Fibroblast of skin of back (primary cell): ENCODE measurements around the gene A1CF.

ENCODE experiments used
- DNase-seq: peaks from one replicate; pipeline ENCODE4 v3.0.0-alpha.2; 2013

A1CF gene

GRCh38 chr10:50861370-50861769, 24.1 kb downstream of the A1CF start:
- no peak for DNase-seq

DNA sequence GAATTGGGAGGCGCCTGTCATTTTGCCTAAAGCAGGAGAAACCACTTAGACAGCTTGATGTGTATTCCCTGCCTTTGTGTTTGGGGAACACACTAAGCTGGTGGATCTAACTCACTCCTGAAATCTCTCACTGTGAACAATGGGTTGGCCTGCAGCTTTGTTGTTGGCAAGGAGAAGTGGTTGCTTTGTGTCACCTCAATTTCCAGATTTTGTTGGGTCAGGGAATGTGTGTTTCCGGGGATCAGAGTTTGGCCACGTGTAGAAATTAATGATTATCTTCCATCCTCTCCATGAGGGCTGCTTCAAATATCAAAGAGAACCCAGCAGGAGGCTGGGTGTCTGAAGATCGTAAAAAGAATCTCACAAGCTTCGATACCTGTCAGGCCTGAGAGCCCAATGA, 27.8 kb downstream of the A1CF start:
- DNase-seq = no peak

- DNase-seq = no peak
Observed at GRCh38 chr10:50855461-50855860, 30.0 kb downstream of the A1CF start.

GRCh38 chr10:50855015-50855414, 30.4 kb downstream of the A1CF start:
- DNase-seq = no peak

DNA sequence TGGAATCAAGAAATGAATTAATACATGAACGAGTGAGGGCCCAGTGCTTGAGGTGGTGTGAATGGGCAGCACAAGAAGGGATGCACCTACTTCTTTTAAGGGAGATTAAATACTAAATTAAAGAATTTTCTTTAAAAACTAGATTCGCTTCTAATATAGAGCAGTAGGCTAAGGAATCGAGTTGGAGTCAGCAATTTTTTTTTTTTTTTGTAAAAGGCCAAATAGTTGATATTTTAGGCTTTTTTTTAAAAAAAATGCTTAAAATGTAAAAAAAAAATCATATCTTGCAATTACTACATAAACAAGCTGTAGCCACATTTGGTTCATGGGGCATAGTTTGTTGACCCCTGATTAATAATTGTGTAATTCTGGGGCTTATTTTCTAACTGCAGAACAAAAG, 31.9 kb downstream of the A1CF start:
- DNase-seq = no peak

GRCh38 chr10:50851884-50852671, 33.3 kb downstream of the A1CF start:
- no peak for DNase-seq

DNA sequence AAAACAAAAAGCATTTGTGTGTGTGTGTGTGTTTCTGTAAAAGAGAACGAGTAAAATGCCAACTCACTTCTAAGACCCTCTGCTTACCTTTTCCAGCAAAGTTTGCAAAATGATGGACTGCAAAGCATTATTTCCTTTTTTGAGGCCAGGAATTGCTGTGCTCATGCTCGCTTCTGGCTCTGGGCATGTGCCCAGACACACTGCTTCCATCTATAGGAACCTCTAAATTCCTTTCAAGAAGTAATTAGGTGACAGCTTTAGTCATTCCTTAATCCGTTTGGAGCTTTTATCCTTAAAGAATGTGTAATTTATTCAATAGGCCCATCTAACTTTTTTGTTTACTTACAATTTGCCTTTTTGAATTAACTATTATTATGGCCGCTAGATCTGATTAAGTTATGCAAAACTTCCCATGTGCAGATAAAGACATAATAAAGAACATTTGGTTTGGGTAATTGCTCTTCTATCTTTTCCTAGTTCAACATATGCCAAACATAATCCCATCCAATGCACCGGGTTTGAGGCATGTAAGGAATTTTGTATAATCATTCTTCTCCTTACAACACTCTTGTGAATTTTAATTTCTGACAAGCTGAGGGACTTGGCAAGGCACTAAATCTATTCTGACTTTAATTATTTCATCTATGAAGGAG, 34.7 kb downstream of the A1CF start:
- DNase-seq = no peak

DNA sequence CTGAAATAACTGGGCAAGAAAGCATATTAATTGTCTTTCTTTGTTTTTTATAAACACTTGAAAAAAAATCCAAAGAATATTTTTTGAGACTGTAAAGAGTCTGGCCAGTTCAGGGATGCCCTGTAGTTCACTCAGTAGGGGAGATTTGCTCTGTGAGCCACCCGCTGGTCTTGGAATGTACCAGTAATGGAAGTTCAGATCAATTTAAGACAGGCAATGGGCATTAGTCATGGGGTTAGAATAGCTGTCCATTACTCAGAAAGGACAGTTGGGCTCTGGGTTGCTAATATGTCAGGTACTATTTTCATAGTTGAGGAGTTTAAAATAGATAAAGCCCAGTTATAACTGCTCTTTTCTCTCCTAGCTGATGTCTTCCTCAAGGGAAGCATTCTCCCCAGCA, 38.7 kb downstream of the A1CF start:
- DNase-seq = peak; percentile 76

GRCh38 chr10:50837095-50837494, 48.3 kb downstream of the A1CF start:
- DNase-seq = no peak

- no peak for DNase-seq
Observed at GRCh38 chr10:50832171-50832751, 53.2 kb downstream of the A1CF start.

DNA sequence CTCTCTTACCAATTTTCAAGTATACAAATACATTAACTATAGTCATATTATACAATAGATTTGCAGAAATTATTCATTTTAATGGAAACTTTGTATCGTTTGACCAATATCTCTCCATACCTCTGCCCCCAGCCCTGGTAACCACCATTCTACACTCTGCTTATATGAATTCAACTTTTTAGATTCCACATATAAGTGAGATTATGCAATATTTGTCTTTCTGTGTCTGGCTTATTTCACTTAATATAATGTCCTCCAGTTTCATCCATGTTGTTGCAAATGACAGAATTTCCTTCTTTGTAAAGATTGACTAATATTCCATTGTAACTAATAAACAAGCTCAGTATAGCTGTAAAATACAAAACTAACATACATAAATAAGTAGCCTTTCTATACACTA, 55.4 kb downstream of the A1CF start:
- no peak for DNase-seq

DNA sequence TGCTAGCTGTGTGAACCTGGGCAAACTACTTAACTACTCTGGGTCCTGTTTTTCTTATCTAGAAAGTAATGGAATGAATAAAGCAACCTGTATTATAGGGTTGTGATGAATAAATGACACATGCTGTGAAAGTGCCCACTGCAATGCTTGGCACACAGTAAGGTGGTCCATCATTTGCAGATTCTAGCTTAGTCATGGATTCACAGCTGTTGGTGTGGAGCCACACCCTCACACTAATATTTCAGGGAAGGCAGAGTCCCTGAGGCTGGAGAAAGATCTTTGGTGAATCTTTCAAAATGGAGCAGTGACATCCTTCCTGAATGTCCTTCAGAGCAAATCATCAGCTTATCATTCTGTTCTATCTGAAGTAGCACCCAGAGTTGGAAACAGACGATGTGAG, 60.6 kb downstream of the A1CF start:
- DNase-seq = no peak

- DNase-seq = no peak
Observed at GRCh38 chr10:50823789-50824188, 61.6 kb downstream of the A1CF start.

GRCh38 chr10:50809596-50809995, 75.8 kb downstream of the A1CF start:
- peak; percentile 4 for DNase-seq

- DNase-seq = peak; percentile 49
Observed at GRCh38 chr10:50807851-50808776, 77.3 kb downstream of the A1CF start.

DNA sequence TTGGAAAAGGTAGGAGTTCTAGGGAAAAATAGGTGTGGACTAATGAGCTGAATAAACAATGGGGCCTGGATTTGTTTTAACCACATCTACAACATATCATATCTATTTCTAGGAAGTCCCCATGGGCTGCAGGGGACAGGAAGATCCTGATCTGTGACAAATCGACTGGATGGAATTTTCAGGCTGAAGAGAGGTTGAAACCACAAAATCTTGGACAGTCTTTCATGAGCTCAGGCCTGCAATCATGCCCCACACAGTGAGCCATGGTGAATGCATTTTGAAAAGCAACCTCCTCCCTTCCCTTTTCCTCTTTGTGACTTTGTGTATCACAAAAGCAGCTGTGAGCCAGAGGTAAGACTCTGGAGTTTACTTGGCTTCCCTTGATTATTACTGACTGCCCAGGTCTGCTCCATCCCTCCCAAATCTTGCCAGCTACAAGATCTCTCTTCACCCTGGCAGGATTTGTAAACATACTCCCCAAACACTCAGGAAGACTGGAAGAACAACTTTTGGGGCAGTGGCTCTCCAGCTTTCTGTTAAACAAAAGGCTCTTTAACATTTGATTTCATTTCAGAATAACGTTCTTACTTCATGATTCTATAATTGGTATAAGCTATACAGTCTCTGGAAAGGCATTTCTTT, 79.3 kb downstream of the A1CF start:
- peak; percentile 3 for DNase-seq

DNA sequence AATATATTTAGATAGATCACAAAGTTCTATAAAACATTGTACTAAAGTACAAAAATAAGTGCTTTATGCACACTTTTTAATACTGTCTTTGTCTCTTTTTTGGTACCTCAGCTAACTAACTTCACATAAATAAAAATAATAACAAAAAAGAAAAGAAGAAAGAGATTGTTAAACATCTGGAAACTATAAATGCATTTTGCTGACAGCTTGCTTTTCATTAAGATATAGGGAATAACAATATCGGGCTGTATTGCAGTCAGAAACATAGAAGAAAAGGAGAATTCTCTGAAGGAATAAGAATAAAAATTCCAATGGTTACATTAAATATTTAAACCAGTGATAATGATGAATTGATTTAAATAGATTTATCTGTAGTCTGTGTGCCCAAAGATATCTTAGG, 85.8 kb downstream of the A1CF start:
- DNase-seq = no peak

GRCh38 chr10:50798297-50798696, 87.1 kb downstream of the A1CF start:
- no peak for DNase-seq

DNA sequence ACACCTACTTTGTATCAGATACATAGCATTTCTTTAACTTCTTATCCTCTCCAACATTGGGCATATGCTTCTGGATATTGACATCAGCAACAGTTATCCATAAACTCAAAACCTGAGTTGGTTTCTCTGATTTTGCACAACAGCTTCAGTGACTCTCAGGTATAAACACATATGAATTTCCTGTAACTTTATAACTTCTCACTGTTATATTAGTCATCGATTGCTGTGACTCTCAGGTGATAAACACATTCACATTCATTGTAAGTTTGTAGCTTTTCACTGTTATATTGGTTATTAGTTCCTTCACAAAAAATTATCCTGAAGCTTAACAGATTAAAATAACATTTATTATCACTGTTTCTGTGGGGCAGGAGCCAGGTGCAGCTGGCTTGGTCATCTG, 88.7 kb downstream of the A1CF start:
- DNase-seq = no peak

DNA sequence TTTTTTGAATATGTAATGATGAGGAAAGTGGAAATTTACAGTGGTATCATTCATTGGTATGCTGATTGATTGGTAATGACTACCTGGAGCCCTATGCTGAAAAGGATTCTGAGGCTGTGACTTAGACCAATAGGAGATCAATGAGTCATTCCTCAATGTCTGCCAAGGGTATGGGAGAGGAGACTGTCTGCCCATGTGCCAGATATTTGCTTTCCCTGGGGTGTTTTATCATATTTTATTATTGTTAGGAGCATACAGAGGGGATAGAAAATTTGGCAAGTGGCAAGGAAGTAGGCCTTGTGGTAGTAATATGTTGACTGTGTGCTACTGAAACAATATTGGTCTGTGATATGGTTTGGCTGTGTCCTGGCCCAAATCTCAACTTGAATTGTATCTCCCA, 90.9 kb downstream of the A1CF start:
- DNase-seq = no peak

GRCh38 chr10:50788951-50789945, 96.2 kb downstream of the A1CF start:
- DNase-seq = peak; percentile 52
